ENCODE measurements around the gene OOSP2.
"Not testable (repeated sequence)": the region's sequence is repeated elsewhere in the genome, so short reads cannot be mapped to it uniquely, and the experiment has no call there.

DNA sequence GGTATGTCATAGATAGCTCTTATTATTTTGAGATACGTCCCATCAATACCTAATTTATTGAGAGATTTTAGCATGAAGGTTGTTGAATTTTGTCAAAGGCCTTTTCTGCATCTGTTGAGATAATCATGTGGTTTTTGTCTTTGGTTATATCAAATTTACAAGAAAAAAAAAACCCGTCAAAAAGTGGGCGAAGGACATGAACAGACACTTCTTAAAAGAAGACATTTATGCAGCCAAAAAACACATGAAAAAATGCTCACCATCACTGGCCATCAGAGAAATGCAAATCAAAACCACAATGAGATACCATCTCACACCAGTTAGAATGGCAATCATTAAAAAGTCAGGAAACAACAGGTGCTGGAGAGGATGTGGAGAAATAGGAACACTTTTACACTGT is 10.6 kb downstream of the OOSP2 start:
- not testable (repeated sequence) for TF ChIP-seq POLR2A (IDR thresholded peaks at IDR 0.05; ENCODE audit: low read length); GATA1 (IDR thresholded peaks at IDR 0.05; ENCODE audit: low read depth, low read length)

All from erythroblast (primary cell).